GM23338 (cell line): ENCODE results near the gene NID1. TPM values are rescaled to one million over a fixed set of nuclear protein-coding genes. Genes with fewer than 3 reads are reported as not detected.
A peak's percentile ranks its signal among the peaks of the same experiment; 100 is the strongest.

ENCODE experiments used
- ATAC-seq: fragments of 200-7000 bp; cut with Tn5 transposase; 3 replicates; pipeline ENCODE4 v1.9.1; 2020
- DNase-seq: peaks from one replicate; pipeline ENCODE4 v3.0.0-alpha.2; 2015; ENCODE audit warnings: low spot score
- H2AFZ ChIP-seq: fragments of 200-600 bp; sonication (generic); 2 replicates; pipeline ENCODE4 v1.8.0; 2016; ENCODE audit warnings: antibody characterized with exemption, mild to moderate bottlenecking, moderate library complexity
- H3F3A ChIP-seq: fragments of 200-600 bp; sonication (generic); replicated peaks from 2 replicates; pipeline ENCODE4 v1.8.0; 2017; ENCODE audit warnings: antibody characterized with exemption, mixed run types, low read depth
- H3K27ac ChIP-seq: fragments of 200-600 bp; sonication (generic); 2 replicates; pipeline ENCODE4 v1.6.1; 2016; ENCODE audit warnings: low read depth
- H3K27me3 ChIP-seq: fragments of 200-600 bp; sonication (generic); 2 replicates; pipeline ENCODE4 v1.8.0; 2016; ENCODE audit warnings: mild to moderate bottlenecking, mixed run types, moderate library complexity; ENCODE audit not compliant: insufficient read depth
- H3K36me3 ChIP-seq: fragments of 200-600 bp; sonication (generic); 2 replicates; pipeline ENCODE4 v1.8.0; 2016; ENCODE audit warnings: mild to moderate bottlenecking; ENCODE audit not compliant: insufficient read depth
- H3K4me1 ChIP-seq: fragments of 200-600 bp; sonication (generic); 2 replicates; pipeline ENCODE4 v1.8.0; 2016; ENCODE audit warnings: mild to moderate bottlenecking, moderate library complexity; ENCODE audit not compliant: insufficient read depth
- H3K4me2 ChIP-seq: fragments of 200-600 bp; sonication (generic); 2 replicates; pipeline ENCODE4 v1.7.1; 2017; ENCODE audit warnings: mixed run types
- H3K4me3 ChIP-seq: fragments of 200-600 bp; sonication (generic); 2 replicates; pipeline ENCODE4 v1.6.1; 2016; ENCODE audit warnings: mixed run types
- H3K79me2 ChIP-seq: fragments of 200-600 bp; sonication (generic); replicated peaks from 2 replicates; pipeline ENCODE4 v1.8.0; 2017; ENCODE audit warnings: mild to moderate bottlenecking; ENCODE audit not compliant: insufficient read depth
- H3K9me2 ChIP-seq: fragments of 200-600 bp; sonication (generic); 2 replicates; pipeline ENCODE4 v1.8.0; 2017; ENCODE audit not compliant: insufficient read depth
- H4K20me1 ChIP-seq: fragments of 200-600 bp; sonication (generic); replicated peaks from 2 replicates; pipeline ENCODE4 v1.8.0; 2017; ENCODE audit warnings: mild to moderate bottlenecking; ENCODE audit not compliant: insufficient read depth
- H3K27ac Mint-ChIP-seq: 2 replicates; pipeline ENCODE4 v1.8.0; 2020; ENCODE audit warnings: inconsistent platforms, mild to moderate bottlenecking, moderate library complexity, mixed read lengths
- H3K27me3 Mint-ChIP-seq: 3 replicates; pipeline ENCODE4 v1.8.0; 2022; ENCODE audit warnings: low read depth, mild to moderate bottlenecking, moderate library complexity, mixed read lengths, inconsistent platforms; ENCODE audit not compliant: insufficient read depth, poor library complexity
- H3K36me3 Mint-ChIP-seq: 3 replicates; pipeline ENCODE4 v1.8.0; 2021; ENCODE audit warnings: low read depth, mild to moderate bottlenecking, inconsistent platforms, moderate library complexity, mixed read lengths
- H3K4me1 Mint-ChIP-seq: 3 replicates; pipeline ENCODE4 v1.8.0; 2020; ENCODE audit warnings: mild to moderate bottlenecking, inconsistent platforms, mixed read lengths
- H3K4me3 Mint-ChIP-seq: 3 replicates; pipeline ENCODE4 v1.8.0; 2021; ENCODE audit warnings: moderate library complexity, mild to moderate bottlenecking, inconsistent platforms, mixed read lengths
- H3K9me3 Mint-ChIP-seq: 3 replicates; pipeline ENCODE4 v1.8.0; 2020; ENCODE audit warnings: moderate library complexity, mild to moderate bottlenecking, inconsistent platforms, mixed read lengths
- CREB1 ChIP-seq: fragments of 250-450 bp; sonication (Bioruptor Pico); IDR thresholded peaks from 2 replicates; pipeline ENCODE4 v1.5.0; 2020; ENCODE audit warnings: low read depth, mild to moderate bottlenecking, moderate library complexity
- EZH2 ChIP-seq: fragments of 200-600 bp; sonication (generic); IDR thresholded peaks from one replicate; pipeline ENCODE4 v1.8.0; 2017; ENCODE audit warnings: antibody characterized with exemption, mild to moderate bottlenecking, low read depth; ENCODE audit not compliant: unreplicated experiment
- EZH2phosphoT487 ChIP-seq: fragments of 200-600 bp; sonication (generic); IDR thresholded peaks from one replicate; pipeline ENCODE4 v1.8.1; 2018; ENCODE audit warnings: antibody characterized with exemption; ENCODE audit not compliant: unreplicated experiment
- JUNB ChIP-seq: IDR thresholded peaks from one replicate; pipeline ENCODE4 v1.6.1; 2016; ENCODE audit warnings: antibody characterized with exemption; ENCODE audit not compliant: unreplicated experiment
- NANOG ChIP-seq: IDR thresholded peaks from 2 replicates; pipeline ENCODE4 v1.6.1; 2016; ENCODE audit warnings: antibody characterized with exemption, borderline replicate concordance
- POLR2AphosphoS5 ChIP-seq: IDR thresholded peaks from 2 replicates; pipeline ENCODE4 v1.6.1; 2016; ENCODE audit warnings: antibody characterized with exemption, low read depth
- REST ChIP-seq: IDR thresholded peaks from one replicate; pipeline ENCODE4 v1.6.1; 2018; ENCODE audit warnings: antibody characterized with exemption; ENCODE audit not compliant: unreplicated experiment
- STAT1 ChIP-seq: IDR thresholded peaks from one replicate; pipeline ENCODE4 v1.6.1; 2016; ENCODE audit warnings: antibody characterized with exemption; ENCODE audit not compliant: unreplicated experiment
- ZNF114 ChIP-seq: fragments of 250-450 bp; sonication (Bioruptor Pico); IDR thresholded peaks from 2 replicates; pipeline ENCODE4 v1.5.0; 2020; ENCODE audit warnings: mild to moderate bottlenecking, moderate library complexity
- ZNF331 ChIP-seq: fragments of 250-450 bp; sonication (Bioruptor Pico); IDR thresholded peaks from 2 replicates; pipeline ENCODE4 v1.5.0; 2020; ENCODE audit warnings: low read depth, mild to moderate bottlenecking, moderate library complexity
- ZNF462 ChIP-seq: fragments of 250-450 bp; sonication (Bioruptor Pico); IDR thresholded peaks from 2 replicates; pipeline ENCODE4 v1.5.0; 2020; ENCODE audit warnings: mild to moderate bottlenecking, moderate library complexity
- polyA plus RNA-seq: library from polyadenylated mRNA; unstranded; fragments of >200 nt; fragmentation: Nextera tagmentation; extraction: Ambion mirVana; gene quantifications from 2 replicates; pipeline ENCODE4 v1.2.1, GENCODE V29; 2016
- total RNA-seq: library from RNA; depleted of rRNA; stranded (reverse); fragments of >200 nt; shearing (Covaris generic); gene quantifications from 2 replicates; pipeline ENCODE4 v1.2.3, GENCODE V29; 2014
- TF ChIP-seq, protein P1 (sequence below): IDR thresholded peaks from 2 replicates; pipeline ENCODE4 v1.6.1; 2016; ENCODE audit warnings: antibody characterized with exemption

Gene NID1
- total and polyA plus RNA-seq, 2 experiments from 2014 or later: 7.1 to 32.5 TPM

DNA sequence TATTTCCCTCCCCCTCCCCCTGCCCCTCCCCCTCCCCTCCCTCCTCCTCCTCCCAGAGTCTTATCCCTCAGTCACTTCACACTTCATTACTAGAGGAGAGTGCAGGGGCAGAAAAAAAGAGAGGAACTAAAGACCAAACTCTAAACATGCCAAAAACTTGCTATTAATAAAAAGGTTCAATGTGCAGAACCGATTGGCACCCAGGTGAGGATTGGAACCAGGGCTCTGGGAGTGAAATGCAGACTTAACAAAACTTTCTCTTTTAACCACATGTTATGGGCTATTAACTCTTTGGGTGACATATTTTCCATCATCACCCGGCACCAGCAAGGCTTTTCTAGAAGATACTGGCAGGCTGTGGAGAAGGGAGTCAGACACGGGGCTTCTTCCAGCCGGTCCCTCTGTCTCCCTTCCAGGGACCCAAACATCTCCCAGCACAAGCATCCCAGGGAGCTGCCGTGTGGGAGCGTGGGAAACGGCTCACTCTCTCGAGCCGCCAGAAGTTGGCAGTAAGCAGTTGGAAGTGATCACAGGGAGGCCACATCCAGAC, 13.6 kb downstream of the NID1 start:
- Histone ChIP-seq H3K4me1 (no peaks in the 10 kb centered on the region), H3K27ac (no peak overlapping the region), H2AFZ (no peak overlapping the region; the same call in 1 of the 2 replicates), H3K79me2 (no peaks in the 10 kb centered on the region), H3F3A (0 out of 2 replicates have a peak, but pooled peaks cover 2% of the 10 kb centered on the region), H4K20me1 (0 out of 2 replicates have a peak, but pooled peaks cover 4% of the 10 kb centered on the region), H3K4me3 (no peak overlapping the region), H3K27me3 (no peaks in the 10 kb centered on the region), H3K9me2 (no peaks in the 10 kb centered on the region), H3K36me3 (no peaks in the 10 kb centered on the region), H3K4me2 (no peak overlapping the region; the same call in 1 of the 2 replicates)
- Mint-ChIP-seq H3K4me1 (peaks cover 14% of the 10 kb centered on the region; the same call in 2 of the 3 replicates), H3K4me3 (no peak overlapping the region), H3K9me3 (peaks cover 4% of the 10 kb centered on the region; the same call in 1 of the 3 replicates), H3K27me3 (no peaks in the 10 kb centered on the region), H3K36me3 (peaks cover 4% of the 10 kb centered on the region; the same call in 2 of the 3 replicates), H3K27ac (no peak overlapping the region)
- DNase-seq (peak; percentile 42), ATAC-seq (peak; percentile 80)
- TF ChIP-seq REST (no peak), EZH2 (no peak), EZH2phosphoT487 (no peak), NANOG (no peak)

- no peak overlapping the region for H3K4me3 Mint-ChIP-seq
- H3K27ac ChIP-seq: no peak overlapping the region
- H3K4me3 ChIP-seq: no peak overlapping the region
- H3K79me2 ChIP-seq: no peaks in the 10 kb centered on the region
- no peak overlapping the region for H3K4me2 ChIP-seq
- peaks cover 5% of the 10 kb centered on the region; the same call in 1 of the 2 replicates for H4K20me1 ChIP-seq
- H3K4me1 ChIP-seq: no peaks in the 10 kb centered on the region
- H3K27me3 ChIP-seq: no peaks in the 10 kb centered on the region
- no peak overlapping the region for H2AFZ ChIP-seq
- peaks cover 18% of the 10 kb centered on the region for H3K36me3 Mint-ChIP-seq
- ATAC-seq (no peak), DNase-seq (no peak)
- no peaks in the 10 kb centered on the region for H3K9me3 Mint-ChIP-seq
- H3K4me1 Mint-ChIP-seq: peaks cover 9% of the 10 kb centered on the region; the same call in 2 of the 3 replicates
- no peak overlapping the region for H3K27ac Mint-ChIP-seq
- no peaks in the 10 kb centered on the region for H3K9me2 ChIP-seq
- H3K27me3 Mint-ChIP-seq: peaks cover 1% of the 10 kb centered on the region
- H3F3A ChIP-seq: no peaks in the 10 kb centered on the region
- H3K36me3 ChIP-seq: no peaks in the 10 kb centered on the region
- TF ChIP-seq ZNF462 (CRISPR knock-in tag) (no peak), STAT1 (no peak), CREB1 (CRISPR knock-in tag) (no peak), ZNF331 (CRISPR knock-in tag) (no peak), ZNF114 (no peak), POLR2AphosphoS5 (no peak), EZH2 (no peak), JUNB (no peak)
- TF ChIP-seq, protein P1, sequence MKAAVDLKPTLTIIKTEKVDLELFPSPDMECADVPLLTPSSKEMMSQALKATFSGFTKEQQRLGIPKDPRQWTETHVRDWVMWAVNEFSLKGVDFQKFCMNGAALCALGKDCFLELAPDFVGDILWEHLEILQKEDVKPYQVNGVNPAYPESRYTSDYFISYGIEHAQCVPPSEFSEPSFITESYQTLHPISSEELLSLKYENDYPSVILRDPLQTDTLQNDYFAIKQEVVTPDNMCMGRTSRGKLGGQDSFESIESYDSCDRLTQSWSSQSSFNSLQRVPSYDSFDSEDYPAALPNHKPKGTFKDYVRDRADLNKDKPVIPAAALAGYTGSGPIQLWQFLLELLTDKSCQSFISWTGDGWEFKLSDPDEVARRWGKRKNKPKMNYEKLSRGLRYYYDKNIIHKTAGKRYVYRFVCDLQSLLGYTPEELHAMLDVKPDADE: no peak
Measured at GRCh38 chr1:236045771-236046170, 19.1 kb downstream of the NID1 start.
